Activated CD8-positive, alpha-beta T cell treated with anti-CD3 and anti-CD28 coated beads, Interleukin-2, amount 10 ng/mL, durations not matched to agents 7 days and 5 days (primary cell): ENCODE data around the gene SPTBN1. TPM values are rescaled to one million over a fixed set of nuclear protein-coding genes. Genes with fewer than 3 reads are reported as not detected.

ENCODE experiments used
- total RNA-seq, 2 experiments: library from RNA; stranded (reverse); gene quantifications; one replicate each; pipeline ENCODE4 v1.2.3, GENCODE V29; 2021

SPTBN1 gene
- total RNA-seq, 2 experiments from 2014 or later = 140 to 147 TPM

Other genes with a start within 250 kb of the SPTBN1 start
- gene TSPYL6, start 200.1 kb upstream of the SPTBN1 start, total RNA-seq = not detected